SK-N-SH treated with all-trans-retinoic acid at 6 μM for 48 hours (cell line): Measurements from ENCODE around the gene SKIC3.

Source experiments
- ATAC-seq: fragments of 200-7000 bp; cut with Tn5 transposase; 3 replicates; pipeline ENCODE4 v1.9.1; 2020; ENCODE audit warnings: mild to moderate bottlenecking, moderate library complexity
- ARNTL ChIP-seq: fragments of 450-650 bp; formaldehyde crosslinking; IDR thresholded peaks from 2 replicates; pipeline ENCODE4 v1.5.0; 2020; ENCODE audit warnings: low read depth, mild to moderate bottlenecking, moderate library complexity, borderline replicate concordance
- BACH2 ChIP-seq: fragments of 250-450 bp; sonication (Bioruptor Pico); IDR thresholded peaks from 2 replicates; pipeline ENCODE4 v1.9.0; 2021; ENCODE audit warnings: mild to moderate bottlenecking, borderline replicate concordance
- CREB5 ChIP-seq: fragments of 250-450 bp; sonication (Bioruptor Pico); IDR thresholded peaks from 2 replicates; pipeline ENCODE4 v1.5.1; 2020; ENCODE audit warnings: low read depth, mild to moderate bottlenecking, moderate library complexity
- ESRRG ChIP-seq: fragments of 250-450 bp; sonication (Bioruptor Pico); IDR thresholded peaks from 2 replicates; pipeline ENCODE4 v1.6.1; 2021; ENCODE audit warnings: mild to moderate bottlenecking
- GLIS3 ChIP-seq: fragments of 250-450 bp; sonication (Bioruptor Pico); IDR thresholded peaks from 2 replicates; pipeline ENCODE4 v1.5.0; 2020; ENCODE audit warnings: mild to moderate bottlenecking, moderate library complexity
- ISL1 ChIP-seq: fragments of 250-450 bp; sonication (Bioruptor Pico); IDR thresholded peaks from 2 replicates; pipeline ENCODE4 v2.1.2; 2022; ENCODE audit warnings: mild to moderate bottlenecking, moderate library complexity
- OSR1 ChIP-seq: fragments of 250-450 bp; sonication (Bioruptor Pico); IDR thresholded peaks from 2 replicates; pipeline ENCODE4 v1.8.0; 2022; ENCODE audit warnings: moderate library complexity, mild to moderate bottlenecking, inconsistent platforms
- POU6F1 ChIP-seq: fragments of 250-450 bp; sonication (Bioruptor Pico); IDR thresholded peaks from 2 replicates; pipeline ENCODE4 v1.8.0; 2021; ENCODE audit warnings: low read depth, mild to moderate bottlenecking, moderate library complexity, borderline replicate concordance
- PPARA ChIP-seq: fragments of 250-450 bp; sonication (Bioruptor Pico); IDR thresholded peaks from 2 replicates; pipeline ENCODE4 v1.5.0; 2020; ENCODE audit warnings: mild to moderate bottlenecking, borderline replicate concordance
- RARB ChIP-seq: fragments of 250-450 bp; sonication (Bioruptor Pico); IDR thresholded peaks from 2 replicates; pipeline ENCODE4 v1.8.0; 2021; ENCODE audit warnings: mild to moderate bottlenecking, moderate library complexity
- SNAI2 ChIP-seq: fragments of 250-450 bp; sonication (Bioruptor Pico); IDR thresholded peaks from 2 replicates; pipeline ENCODE4 v1.5.0; 2020; ENCODE audit warnings: mild to moderate bottlenecking, moderate library complexity
- TCF4 ChIP-seq: fragments of 250-450 bp; sonication (Bioruptor Pico); IDR thresholded peaks from 2 replicates; pipeline ENCODE4 v1.8.0; 2021; ENCODE audit warnings: mild to moderate bottlenecking, moderate library complexity, borderline replicate concordance
- TOX ChIP-seq: fragments of 250-450 bp; sonication (Bioruptor Pico); IDR thresholded peaks from 2 replicates; pipeline ENCODE4 v1.8.0; 2021; ENCODE audit warnings: mild to moderate bottlenecking, moderate library complexity, borderline replicate concordance
- ZC3H10 ChIP-seq: fragments of 250-450 bp; sonication (Bioruptor Pico); IDR thresholded peaks from 2 replicates; pipeline ENCODE4 v1.5.1; 2021; ENCODE audit warnings: mild to moderate bottlenecking, moderate library complexity
- ZFP3 ChIP-seq: fragments of 250-450 bp; sonication (Bioruptor Pico); IDR thresholded peaks from 2 replicates; pipeline ENCODE4 v1.5.0; 2020; ENCODE audit warnings: mild to moderate bottlenecking, moderate library complexity
- ZFP30 ChIP-seq: fragments of 450-650 bp; formaldehyde crosslinking; IDR thresholded peaks from 2 replicates; pipeline ENCODE4 v1.5.0; 2022; ENCODE audit warnings: mild to moderate bottlenecking, moderate library complexity
- ZNF565 ChIP-seq: fragments of 450-650 bp; formaldehyde crosslinking; conservative IDR thresholded peaks from 2 replicates; pipeline ENCODE4 v1.5.0; 2020; ENCODE audit warnings: low read depth, mild to moderate bottlenecking, moderate library complexity
- ZNF70 ChIP-seq: fragments of 450-650 bp; formaldehyde crosslinking; IDR thresholded peaks from 2 replicates; pipeline ENCODE4 v1.5.0; 2020; ENCODE audit warnings: mild to moderate bottlenecking, moderate library complexity
- ZNF8 ChIP-seq: fragments of 450-650 bp; formaldehyde crosslinking; IDR thresholded peaks from 2 replicates; pipeline ENCODE4 v1.5.0; 2020; ENCODE audit warnings: mild to moderate bottlenecking, moderate library complexity
- TF ChIP-seq, protein P1 (sequence below): fragments of 250-450 bp; sonication (Bioruptor Pico); IDR thresholded peaks from 2 replicates; pipeline ENCODE4 v1.5.1; 2021; ENCODE audit warnings: mild to moderate bottlenecking, moderate library complexity
- TF ChIP-seq, protein P2 (sequence below): fragments of 250-450 bp; sonication (Bioruptor Pico); IDR thresholded peaks from 2 replicates; pipeline ENCODE4 v1.8.0; 2020; ENCODE audit warnings: mild to moderate bottlenecking, moderate library complexity, borderline replicate concordance
- TF ChIP-seq, protein P3 (sequence below): fragments of 250-450 bp; sonication (Bioruptor Pico); IDR thresholded peaks from 2 replicates; pipeline ENCODE4 v1.5.0; 2020; ENCODE audit warnings: mild to moderate bottlenecking, moderate library complexity

SKIC3 gene

GRCh38 chr5:95562282-95562681 is 7.5 kb upstream of the SKIC3 start:
- no peak for ATAC-seq
- TF ChIP-seq TOX = no peak
- no peak for TF ChIP-seq ARNTL (CRISPR knock-in tag)
- TF ChIP-seq OSR1 (CRISPR knock-in tag) = no peak
- no peak for TF ChIP-seq SNAI2
- TF ChIP-seq, protein P1, sequence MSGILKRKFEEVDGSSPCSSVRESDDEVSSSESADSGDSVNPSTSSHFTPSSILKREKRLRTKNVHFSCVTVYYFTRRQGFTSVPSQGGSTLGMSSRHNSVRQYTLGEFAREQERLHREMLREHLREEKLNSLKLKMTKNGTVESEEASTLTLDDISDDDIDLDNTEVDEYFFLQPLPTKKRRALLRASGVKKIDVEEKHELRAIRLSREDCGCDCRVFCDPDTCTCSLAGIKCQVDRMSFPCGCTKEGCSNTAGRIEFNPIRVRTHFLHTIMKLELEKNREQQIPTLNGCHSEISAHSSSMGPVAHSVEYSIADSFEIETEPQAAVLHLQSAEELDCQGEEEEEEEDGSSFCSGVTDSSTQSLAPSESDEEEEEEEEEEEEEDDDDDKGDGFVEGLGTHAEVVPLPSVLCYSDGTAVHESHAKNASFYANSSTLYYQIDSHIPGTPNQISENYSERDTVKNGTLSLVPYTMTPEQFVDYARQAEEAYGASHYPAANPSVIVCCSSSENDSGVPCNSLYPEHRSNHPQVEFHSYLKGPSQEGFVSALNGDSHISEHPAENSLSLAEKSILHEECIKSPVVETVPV = no peak
- no peak for TF ChIP-seq ZFP30 (CRISPR knock-in tag)
- TF ChIP-seq ZNF8 (CRISPR knock-in tag) = no peak
- no peak for TF ChIP-seq TCF4 (CRISPR knock-in tag)
- TF ChIP-seq ZFP3 (CRISPR knock-in tag) = no peak
- TF ChIP-seq PPARA (CRISPR knock-in tag) = no peak
- TF ChIP-seq CREB5 (CRISPR knock-in tag) = no peak
- TF ChIP-seq ESRRG = no peak
- TF ChIP-seq ZC3H10 (CRISPR knock-in tag) = no peak
- TF ChIP-seq ZNF70 (CRISPR knock-in tag) = no peak
- TF ChIP-seq GLIS3 (CRISPR knock-in tag) = no peak
- TF ChIP-seq RARB (CRISPR knock-in tag) = no peak
- TF ChIP-seq, protein P2, sequence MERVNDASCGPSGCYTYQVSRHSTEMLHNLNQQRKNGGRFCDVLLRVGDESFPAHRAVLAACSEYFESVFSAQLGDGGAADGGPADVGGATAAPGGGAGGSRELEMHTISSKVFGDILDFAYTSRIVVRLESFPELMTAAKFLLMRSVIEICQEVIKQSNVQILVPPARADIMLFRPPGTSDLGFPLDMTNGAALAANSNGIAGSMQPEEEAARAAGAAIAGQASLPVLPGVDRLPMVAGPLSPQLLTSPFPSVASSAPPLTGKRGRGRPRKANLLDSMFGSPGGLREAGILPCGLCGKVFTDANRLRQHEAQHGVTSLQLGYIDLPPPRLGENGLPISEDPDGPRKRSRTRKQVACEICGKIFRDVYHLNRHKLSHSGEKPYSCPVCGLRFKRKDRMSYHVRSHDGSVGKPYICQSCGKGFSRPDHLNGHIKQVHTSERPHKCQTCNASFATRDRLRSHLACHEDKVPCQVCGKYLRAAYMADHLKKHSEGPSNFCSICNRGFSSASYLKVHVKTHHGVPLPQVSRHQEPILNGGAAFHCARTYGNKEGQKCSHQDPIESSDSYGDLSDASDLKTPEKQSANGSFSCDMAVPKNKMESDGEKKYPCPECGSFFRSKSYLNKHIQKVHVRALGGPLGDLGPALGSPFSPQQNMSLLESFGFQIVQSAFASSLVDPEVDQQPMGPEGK (CRISPR knock-in tag) = no peak
- no peak for TF ChIP-seq POU6F1 (CRISPR knock-in tag)
- TF ChIP-seq, protein P3, sequence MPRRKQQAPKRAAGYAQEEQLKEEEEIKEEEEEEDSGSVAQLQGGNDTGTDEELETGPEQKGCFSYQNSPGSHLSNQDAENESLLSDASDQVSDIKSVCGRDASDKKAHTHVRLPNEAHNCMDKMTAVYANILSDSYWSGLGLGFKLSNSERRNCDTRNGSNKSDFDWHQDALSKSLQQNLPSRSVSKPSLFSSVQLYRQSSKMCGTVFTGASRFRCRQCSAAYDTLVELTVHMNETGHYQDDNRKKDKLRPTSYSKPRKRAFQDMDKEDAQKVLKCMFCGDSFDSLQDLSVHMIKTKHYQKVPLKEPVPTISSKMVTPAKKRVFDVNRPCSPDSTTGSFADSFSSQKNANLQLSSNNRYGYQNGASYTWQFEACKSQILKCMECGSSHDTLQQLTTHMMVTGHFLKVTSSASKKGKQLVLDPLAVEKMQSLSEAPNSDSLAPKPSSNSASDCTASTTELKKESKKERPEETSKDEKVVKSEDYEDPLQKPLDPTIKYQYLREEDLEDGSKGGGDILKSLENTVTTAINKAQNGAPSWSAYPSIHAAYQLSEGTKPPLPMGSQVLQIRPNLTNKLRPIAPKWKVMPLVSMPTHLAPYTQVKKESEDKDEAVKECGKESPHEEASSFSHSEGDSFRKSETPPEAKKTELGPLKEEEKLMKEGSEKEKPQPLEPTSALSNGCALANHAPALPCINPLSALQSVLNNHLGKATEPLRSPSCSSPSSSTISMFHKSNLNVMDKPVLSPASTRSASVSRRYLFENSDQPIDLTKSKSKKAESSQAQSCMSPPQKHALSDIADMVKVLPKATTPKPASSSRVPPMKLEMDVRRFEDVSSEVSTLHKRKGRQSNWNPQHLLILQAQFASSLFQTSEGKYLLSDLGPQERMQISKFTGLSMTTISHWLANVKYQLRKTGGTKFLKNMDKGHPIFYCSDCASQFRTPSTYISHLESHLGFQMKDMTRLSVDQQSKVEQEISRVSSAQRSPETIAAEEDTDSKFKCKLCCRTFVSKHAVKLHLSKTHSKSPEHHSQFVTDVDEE = no peak
- TF ChIP-seq, all 23 proteins: peak for 0

GRCh38 chr5:95557841-95558240 is 3.1 kb upstream of the SKIC3 start:
- ATAC-seq = no peak
- TF ChIP-seq BACH2 (CRISPR knock-in tag) = no peak
- no peak for TF ChIP-seq GLIS3 (CRISPR knock-in tag)
- no peak for TF ChIP-seq ZNF8 (CRISPR knock-in tag)
- TF ChIP-seq POU6F1 (CRISPR knock-in tag) = no peak
- TF ChIP-seq PPARA (CRISPR knock-in tag) = no peak
- no peak for TF ChIP-seq RARB (CRISPR knock-in tag)
- no peak for TF ChIP-seq CREB5 (CRISPR knock-in tag)
- TF ChIP-seq ISL1 (CRISPR knock-in tag) = no peak
- TF ChIP-seq TCF4 (CRISPR knock-in tag) = no peak
- TF ChIP-seq TOX = no peak
- TF ChIP-seq, protein P1 = no peak
- TF ChIP-seq, protein P2 (CRISPR knock-in tag) = no peak
- TF ChIP-seq ZNF565 (CRISPR knock-in tag) = no peak
- no peak for TF ChIP-seq ESRRG
- TF ChIP-seq ZFP30 (CRISPR knock-in tag) = no peak
